NB4 (cell line): ENCODE data around the gene ATP11A.

Experiments
- MYC ChIP-seq: IDR thresholded peaks from 2 replicates; pipeline ENCODE4 v1.6.1; 2011; ENCODE audit warnings: low read depth, low read length
- POLR2A ChIP-seq: IDR thresholded peaks from 2 replicates; pipeline ENCODE4 v1.6.1; 2011; ENCODE audit warnings: mild to moderate bottlenecking; ENCODE audit not compliant: insufficient read length; ENCODE audit errors: extremely low read depth
- TF ChIP-seq, protein P1 (sequence below): IDR thresholded peaks from one replicate; pipeline ENCODE4 v1.5.1; 2012; ENCODE audit warnings: low read depth, low read length
- TF ChIP-seq, protein P2 (sequence below): IDR thresholded peaks from 2 replicates; pipeline ENCODE4 v1.6.1; 2011; ENCODE audit warnings: low read depth, low read length

- TF ChIP-seq POLR2A = no peak
- TF ChIP-seq, protein P1, sequence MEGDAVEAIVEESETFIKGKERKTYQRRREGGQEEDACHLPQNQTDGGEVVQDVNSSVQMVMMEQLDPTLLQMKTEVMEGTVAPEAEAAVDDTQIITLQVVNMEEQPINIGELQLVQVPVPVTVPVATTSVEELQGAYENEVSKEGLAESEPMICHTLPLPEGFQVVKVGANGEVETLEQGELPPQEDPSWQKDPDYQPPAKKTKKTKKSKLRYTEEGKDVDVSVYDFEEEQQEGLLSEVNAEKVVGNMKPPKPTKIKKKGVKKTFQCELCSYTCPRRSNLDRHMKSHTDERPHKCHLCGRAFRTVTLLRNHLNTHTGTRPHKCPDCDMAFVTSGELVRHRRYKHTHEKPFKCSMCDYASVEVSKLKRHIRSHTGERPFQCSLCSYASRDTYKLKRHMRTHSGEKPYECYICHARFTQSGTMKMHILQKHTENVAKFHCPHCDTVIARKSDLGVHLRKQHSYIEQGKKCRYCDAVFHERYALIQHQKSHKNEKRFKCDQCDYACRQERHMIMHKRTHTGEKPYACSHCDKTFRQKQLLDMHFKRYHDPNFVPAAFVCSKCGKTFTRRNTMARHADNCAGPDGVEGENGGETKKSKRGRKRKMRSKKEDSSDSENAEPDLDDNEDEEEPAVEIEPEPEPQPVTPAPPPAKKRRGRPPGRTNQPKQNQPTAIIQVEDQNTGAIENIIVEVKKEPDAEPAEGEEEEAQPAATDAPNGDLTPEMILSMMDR = no peak
- peak; percentile 39; the same call in 1 of the 2 replicates for TF ChIP-seq MYC
- TF ChIP-seq, protein P2, sequence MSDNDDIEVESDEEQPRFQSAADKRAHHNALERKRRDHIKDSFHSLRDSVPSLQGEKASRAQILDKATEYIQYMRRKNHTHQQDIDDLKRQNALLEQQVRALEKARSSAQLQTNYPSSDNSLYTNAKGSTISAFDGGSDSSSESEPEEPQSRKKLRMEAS = peak; percentile 57
Measured at GRCh38 chr13:112892426-112893206, 202.8 kb downstream of the ATP11A start.
